Glomerular endothelial cell (primary cell): Measurements from ENCODE around the gene FHIP2A. TPM values are rescaled to one million over a fixed set of nuclear protein-coding genes. Genes with fewer than 3 reads are reported as not detected.
"Not testable (repeated sequence)": the region's sequence is repeated elsewhere in the genome, so short reads cannot be mapped to it uniquely, and the experiment has no call there.

Experiments
- DNase-seq: peaks from one replicate; pipeline ENCODE4 v3.0.0-alpha.2; 2011; ENCODE audit warnings: low read depth, low spot score; ENCODE audit errors: extremely low read depth
- total RNA-seq: library from RNA; depleted of rRNA; stranded (reverse); fragments of >200 nt; gene quantifications from 2 replicates; pipeline ENCODE4 v1.2.3, GENCODE V29; 2015

FHIP2A gene
- total RNA-seq, 1 donor from 2014 or later, result 32.8 TPM

- no peak for DNase-seq
Measured at GRCh38 chr10:114815791-114816190, 5.8 kb upstream of the FHIP2A start.

- DNase-seq, result no peak
Measured at GRCh38 chr10:114816308-114816707, 5.3 kb upstream of the FHIP2A start.

GRCh38 chr10:114819322-114819721 is 2.3 kb upstream of the FHIP2A start:
- DNase-seq, result no peak

- DNase-seq, result no peak
Measured at GRCh38 chr10:114821915-114822443, 399 bp downstream of the FHIP2A start.

GRCh38 chr10:114822444-114823076 is 980 bp downstream of the FHIP2A start:
- peak; percentile 64 for DNase-seq

GRCh38 chr10:114823077-114823463 is 1.5 kb downstream of the FHIP2A start:
- DNase-seq, result no peak

GRCh38 chr10:114824391-114824790 is 2.8 kb downstream of the FHIP2A start:
- DNase-seq, result no peak

- no peak for DNase-seq
Measured at GRCh38 chr10:114825513-114826253, 4.1 kb downstream of the FHIP2A start.

- no peak for DNase-seq
Measured at GRCh38 chr10:114829160-114829909, 7.8 kb downstream of the FHIP2A start.

- DNase-seq, result no peak
Measured at GRCh38 chr10:114831186-114831867, 9.7 kb downstream of the FHIP2A start.

GRCh38 chr10:114837690-114838089 is 16.1 kb downstream of the FHIP2A start:
- no peak for DNase-seq

GRCh38 chr10:114839901-114840300 is 18.3 kb downstream of the FHIP2A start:
- DNase-seq, result no peak

- DNase-seq, result no peak
Measured at GRCh38 chr10:114845978-114846693, 24.6 kb downstream of the FHIP2A start.

GRCh38 chr10:114847517-114847916 is 25.9 kb downstream of the FHIP2A start:
- DNase-seq, result not testable (repeated sequence)

- no peak for DNase-seq
Measured at GRCh38 chr10:114849674-114850073, 28.1 kb downstream of the FHIP2A start.

- DNase-seq, result no peak
Measured at GRCh38 chr10:114850126-114850525, 28.5 kb downstream of the FHIP2A start.

- DNase-seq, result no peak
Measured at GRCh38 chr10:114851336-114851735, 29.8 kb downstream of the FHIP2A start.

- DNase-seq, result no peak
Measured at GRCh38 chr10:114852197-114852596, 30.6 kb downstream of the FHIP2A start.

- no peak for DNase-seq
Measured at GRCh38 chr10:114854906-114855305, 33.3 kb downstream of the FHIP2A start.
